ENCODE measurements around the gene ST6GAL1.
"Not testable (repeated sequence)": the region's sequence is repeated elsewhere in the genome, so short reads cannot be mapped to it uniquely, and the experiment has no call there.

Gene ST6GAL1

GRCh38 chr3:186971106-186971505, 40.8 kb downstream of the ST6GAL1 start:
- not testable (repeated sequence) for DNase-seq

GRCh38 chr3:186971578-186971977, 41.3 kb downstream of the ST6GAL1 start:
- no peak for DNase-seq

DNA sequence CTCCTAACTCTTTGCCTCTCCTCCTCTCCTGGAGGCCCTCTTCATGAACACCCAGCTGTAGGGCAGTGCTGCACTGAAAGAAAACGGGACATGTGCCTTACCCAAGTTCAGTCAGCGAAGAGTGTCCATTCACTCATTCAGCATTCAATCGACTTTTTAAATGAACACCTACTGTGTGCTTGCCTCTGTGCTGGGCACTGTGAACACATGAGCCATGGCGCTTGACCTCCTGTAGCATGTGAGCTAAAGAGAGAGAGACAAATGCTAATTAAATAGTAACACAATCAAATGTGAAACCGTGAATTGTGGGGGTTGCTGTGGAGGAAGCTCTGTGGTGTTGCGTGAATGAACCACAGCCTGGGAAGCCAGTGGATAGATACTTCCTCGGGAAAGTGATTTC, 43.4 kb downstream of the ST6GAL1 start:
- DNase-seq = no peak

DNA sequence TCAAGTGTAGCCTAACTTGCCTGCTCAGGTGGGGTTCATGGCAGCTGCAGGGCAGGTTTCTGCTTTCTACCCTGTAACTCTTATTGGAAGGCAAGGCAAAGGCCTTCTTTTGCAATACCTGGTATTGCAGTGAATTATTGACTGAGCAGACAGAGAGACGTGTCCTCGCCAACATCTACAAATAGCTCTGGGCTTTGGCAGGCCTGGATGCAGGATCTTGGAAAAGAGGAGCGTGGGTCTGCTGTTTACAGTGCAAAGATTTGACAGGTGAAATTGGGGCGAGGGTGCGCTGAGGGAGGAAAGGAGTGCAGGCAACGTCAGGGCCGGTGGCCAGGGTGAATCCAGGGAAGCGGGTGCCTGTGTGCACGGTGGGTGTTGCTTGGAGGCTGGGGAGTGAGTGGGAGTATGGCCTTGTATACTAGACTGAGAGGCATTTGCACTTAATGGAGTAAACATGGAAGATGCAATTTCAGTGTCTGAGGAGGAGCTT, 44.5 kb downstream of the ST6GAL1 start:
- no peak for DNase-seq

DNA sequence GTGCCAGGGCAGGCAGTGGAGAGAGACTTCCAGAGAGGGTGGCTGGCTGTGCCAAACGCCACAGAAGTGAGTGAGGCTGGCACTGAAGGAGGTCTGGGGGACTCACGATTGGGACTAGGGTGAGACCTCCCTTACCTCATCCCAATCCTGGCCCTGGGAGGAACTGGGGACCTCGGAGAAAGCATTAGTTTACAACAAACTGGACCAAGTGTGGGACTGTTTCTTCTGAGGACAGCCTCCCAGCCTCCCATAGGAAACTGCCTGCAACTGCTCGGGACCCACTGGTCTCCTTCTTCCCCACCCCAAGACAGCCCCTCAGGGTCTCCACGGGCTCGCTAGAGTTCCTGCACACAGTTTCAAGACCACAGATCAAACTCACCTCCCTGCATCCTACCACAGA, 45.4 kb downstream of the ST6GAL1 start:
- no peak for DNase-seq

DNA sequence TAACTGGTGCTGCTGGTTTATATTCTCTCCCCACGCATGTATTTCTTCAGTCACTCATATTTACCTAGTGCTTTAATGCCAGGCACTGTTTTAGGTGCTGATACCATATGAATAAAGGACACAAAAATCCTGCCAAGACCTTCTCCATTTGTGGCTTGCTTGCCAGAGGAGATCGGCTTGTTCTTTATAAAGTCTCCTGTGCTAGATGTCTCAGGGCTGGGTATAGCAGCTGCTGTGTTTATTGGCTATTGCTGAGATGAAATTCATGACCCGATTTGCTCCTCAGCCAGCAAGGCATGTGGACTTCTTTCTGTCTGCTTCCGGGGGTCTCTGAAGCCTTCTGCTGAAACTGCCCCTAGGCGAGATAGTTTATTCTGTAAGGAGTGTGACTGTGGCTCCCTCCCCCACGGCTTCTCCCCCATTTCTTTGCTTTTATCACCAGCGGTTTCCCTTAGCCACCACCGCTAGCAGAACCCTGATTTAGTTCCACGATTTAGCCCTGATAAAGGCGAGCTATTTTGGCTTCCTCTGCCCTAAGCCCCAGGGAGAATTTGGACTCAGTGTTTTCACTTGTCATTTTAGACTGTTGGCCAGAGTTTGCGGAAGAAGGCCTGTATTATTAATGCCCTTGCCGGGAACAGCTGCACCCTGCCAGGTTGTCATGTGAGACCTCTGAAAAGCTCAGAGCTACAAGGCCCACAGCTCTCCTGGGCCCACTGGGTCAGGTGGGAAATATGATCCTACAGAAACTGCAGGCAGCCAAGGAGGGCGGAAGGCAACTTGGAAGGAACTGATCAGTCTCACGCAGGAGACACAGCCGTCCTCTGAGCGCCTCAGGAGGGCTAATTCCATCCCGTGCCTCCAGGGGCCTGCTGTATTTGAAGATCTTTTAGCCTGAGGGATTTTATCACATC, 46.8 kb downstream of the ST6GAL1 start:
- no peak for DNase-seq

DNA sequence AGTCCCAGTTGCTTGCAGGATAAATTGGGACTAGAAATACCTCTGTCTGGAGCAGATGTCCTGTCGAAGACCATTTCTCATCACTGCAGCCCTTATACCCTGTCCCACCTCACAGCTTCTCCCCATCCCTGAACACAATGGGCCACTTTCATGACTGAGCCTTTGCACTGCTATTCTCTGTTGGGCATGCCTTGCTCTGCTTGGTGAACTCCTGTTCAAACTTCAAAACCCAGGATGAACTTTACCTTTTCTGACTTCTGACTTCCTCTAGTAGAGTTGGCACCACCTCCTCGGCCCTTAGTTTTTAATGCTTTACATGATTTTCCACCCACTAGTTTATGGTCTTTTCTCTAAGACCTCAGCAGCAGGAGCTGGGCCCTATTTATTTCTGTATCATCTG, 48.4 kb downstream of the ST6GAL1 start:
- no peak for DNase-seq

DNA sequence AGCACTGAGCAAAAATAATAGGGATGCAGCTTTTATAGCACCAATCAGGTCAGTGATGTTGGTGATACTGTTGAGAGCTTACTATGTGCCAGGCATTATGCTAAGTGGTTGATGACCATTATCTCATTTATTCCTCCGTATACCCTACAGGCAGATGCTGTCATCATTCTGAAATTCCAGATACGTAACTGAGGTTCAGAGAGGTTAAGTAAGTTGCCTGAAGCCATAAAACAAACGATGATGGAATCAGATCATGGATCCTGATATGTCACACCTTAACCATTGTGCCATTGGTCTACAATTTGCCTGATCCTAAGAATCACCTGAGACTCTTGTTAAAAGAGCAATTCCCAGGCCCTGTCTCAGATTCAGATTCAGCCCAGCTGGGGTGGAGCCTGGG, 49.5 kb downstream of the ST6GAL1 start:
- DNase-seq = no peak

DNA sequence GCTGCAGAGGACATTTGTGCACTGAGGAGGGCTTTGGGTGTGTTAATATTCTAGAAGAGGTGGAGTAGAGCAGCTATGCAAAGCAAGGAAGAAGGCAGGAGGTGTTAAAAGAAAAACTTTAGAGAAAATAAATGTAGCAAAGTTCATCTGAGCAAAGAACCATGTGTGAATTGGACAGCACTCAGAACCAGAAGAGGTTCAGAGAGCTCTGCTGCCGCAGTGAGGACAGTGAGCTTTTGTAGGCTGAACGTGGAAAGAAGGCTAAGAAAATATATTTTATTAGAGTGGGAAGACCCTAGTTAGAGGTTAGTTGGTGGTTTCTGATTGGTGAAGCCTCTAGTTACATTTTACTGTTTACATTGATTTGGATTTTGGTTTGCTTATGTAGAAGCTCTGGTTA, 50.7 kb downstream of the ST6GAL1 start:
- no peak for DNase-seq

- DNase-seq = no peak
Measured at GRCh38 chr3:186983659-186984058, 53.3 kb downstream of the ST6GAL1 start.

GRCh38 chr3:186984064-186984463, 53.7 kb downstream of the ST6GAL1 start:
- no peak for DNase-seq

DNA sequence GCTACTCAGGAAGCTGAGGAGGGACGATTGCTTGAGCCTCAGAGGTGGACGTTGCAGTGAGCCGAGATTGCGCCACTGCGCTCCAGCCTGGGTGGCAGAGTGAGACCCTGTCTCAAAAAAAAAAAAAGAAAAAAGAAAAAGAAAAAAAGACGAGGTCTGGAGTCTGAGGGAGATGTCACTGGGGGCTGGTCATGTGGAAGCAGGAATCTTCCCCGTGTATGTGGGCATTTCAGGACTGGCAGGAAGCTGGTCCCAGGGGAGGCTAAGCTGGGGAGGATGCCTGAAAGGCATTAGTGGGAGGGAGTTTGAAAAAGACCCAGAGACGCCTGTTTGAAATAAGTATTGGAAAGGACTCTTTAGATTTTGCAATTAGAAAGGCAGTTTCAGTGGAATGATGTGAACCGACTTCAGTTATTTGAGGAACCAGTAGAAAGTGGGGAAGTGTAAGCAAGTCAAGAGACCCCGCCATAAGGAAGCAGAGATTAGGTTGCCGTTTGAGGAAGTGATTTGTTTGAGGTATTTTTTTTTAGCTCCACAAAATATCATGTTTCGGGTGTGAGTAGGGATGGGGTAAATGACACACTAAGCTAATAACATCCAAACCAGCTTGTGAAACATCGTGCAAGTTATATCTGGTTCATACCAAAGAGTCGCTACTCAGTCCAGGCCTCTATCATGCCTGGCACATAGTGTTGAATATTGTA, 55.5 kb downstream of the ST6GAL1 start:
- DNase-seq = no peak

- no peak for DNase-seq
Measured at GRCh38 chr3:186986406-186986805, 56.1 kb downstream of the ST6GAL1 start.

- DNase-seq = no peak
Measured at GRCh38 chr3:186986816-186987215, 56.5 kb downstream of the ST6GAL1 start.

DNA sequence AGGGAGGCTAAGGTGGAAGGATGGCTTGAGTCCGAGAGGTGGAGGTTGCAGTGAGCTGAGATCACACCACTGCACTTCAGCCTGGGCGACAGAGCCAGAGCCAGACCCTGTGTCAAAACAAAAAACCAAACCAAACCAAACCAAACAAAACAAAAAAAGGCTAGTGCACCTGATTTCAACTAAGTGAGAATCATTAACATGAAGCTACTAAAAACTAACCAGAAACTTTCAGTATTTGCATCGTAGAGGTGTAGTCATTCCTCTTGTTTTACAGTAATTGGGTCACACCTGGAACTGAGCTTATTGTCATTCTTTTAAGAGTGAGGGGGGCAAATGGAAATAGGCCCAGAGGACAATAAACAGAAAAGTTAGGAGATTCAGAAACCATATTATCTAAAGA, 58.5 kb downstream of the ST6GAL1 start:
- DNase-seq = no peak

- no peak for DNase-seq
Measured at GRCh38 chr3:186989429-186989828, 59.1 kb downstream of the ST6GAL1 start.

DNA sequence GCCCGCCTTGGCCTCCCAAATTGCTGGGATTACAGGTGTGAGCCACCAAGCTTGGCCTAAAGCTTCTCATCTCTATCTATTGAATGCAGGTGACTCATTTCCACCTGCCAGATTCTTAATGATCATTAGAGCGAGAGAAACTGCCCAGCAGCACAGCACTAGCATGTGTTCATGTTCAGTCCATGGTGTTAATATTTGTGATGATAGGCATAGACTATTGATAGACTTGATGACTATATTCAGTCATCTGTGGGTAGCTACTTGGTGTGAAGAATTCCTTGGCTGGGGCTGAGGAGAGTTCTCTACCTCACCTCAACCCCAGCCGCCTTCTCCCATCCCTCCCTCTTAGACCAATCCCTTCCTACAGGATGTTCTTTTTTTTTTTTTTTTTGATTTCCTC, 60.0 kb downstream of the ST6GAL1 start:
- DNase-seq = no peak

- no peak for DNase-seq
Measured at GRCh38 chr3:186990878-186991308, 60.6 kb downstream of the ST6GAL1 start.

- DNase-seq = no peak
Measured at GRCh38 chr3:186991470-186991869, 61.1 kb downstream of the ST6GAL1 start.

DNA sequence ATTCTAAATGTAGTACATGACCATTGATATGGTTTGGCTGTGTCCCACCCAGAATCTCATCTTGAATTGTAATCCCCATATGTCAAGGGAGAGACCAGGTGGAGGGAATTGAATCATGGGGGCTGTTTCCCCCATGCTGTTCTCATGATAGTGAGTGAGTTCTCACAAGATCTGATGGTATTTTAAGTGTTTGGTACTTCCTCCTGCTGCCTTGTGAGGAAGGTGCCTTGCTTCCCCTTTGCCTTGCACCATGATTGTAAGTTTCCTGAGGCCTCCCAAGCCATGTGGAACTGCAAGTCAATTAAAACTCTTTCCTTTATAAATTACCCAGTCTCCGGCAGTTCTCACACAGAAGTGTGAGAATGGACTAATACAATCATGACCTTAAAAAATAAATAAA, 61.8 kb downstream of the ST6GAL1 start:
- DNase-seq = not testable (repeated sequence)

DNA sequence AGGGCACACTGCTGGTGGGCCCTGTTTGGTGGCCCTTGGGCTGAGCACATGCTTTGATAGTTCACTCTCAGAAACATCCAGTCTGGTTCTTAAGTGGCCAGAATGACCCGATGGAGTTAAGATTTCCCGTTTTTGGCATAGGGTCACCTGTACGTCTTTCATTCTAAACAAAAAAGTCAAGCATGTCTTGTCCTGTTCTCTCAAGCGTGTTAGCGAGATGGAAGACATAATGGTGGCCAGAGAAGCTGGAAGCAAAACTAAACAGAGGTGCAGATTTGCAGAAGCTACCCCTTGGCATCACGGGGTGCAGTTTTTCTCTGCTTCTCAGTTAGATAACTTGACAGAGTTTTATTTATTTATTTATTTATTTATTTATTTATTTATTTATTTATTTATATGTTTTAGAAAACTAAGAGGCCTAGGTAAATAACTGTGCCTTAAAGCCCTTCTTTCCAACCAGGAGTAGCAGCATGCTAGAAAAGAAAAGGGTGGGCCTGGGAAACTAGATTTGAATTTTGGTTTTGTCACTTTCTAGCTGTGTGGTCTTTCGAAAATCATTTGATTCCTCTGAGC, 63.0 kb downstream of the ST6GAL1 start:
- DNase-seq = no peak

GRCh38 chr3:186994000-186994955, 64.0 kb downstream of the ST6GAL1 start:
- DNase-seq = no peak

DNA sequence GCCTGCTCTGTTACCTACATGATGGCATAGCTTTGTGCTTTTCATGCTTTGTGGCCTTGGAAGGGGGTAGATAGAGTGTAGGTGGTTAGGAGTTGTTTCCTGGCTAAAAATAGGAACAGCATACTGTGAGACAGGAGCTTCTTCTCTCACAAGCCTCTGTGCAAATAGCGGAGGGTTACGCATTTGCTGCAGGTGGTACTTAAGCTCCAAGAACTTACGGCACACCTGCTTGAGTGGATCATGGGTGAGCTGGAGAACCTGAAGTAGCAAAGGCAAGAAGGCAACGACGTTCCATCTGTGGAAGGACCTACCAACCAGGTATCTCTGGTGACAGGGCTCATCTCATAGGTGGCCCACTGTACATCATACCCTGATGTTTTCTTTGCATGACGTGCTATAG, 66.0 kb downstream of the ST6GAL1 start:
- no peak for DNase-seq
